GM19438 (cell line): ENCODE results near the gene GTSE1.

Experiments
- ATAC-seq: cut with Tn5 transposase; IDR thresholded peaks from one replicate; pipeline ENCODE4 v1.9.1; 2021; ENCODE audit warnings: low read depth; ENCODE audit not compliant: unreplicated experiment

GTSE1 gene

DNA sequence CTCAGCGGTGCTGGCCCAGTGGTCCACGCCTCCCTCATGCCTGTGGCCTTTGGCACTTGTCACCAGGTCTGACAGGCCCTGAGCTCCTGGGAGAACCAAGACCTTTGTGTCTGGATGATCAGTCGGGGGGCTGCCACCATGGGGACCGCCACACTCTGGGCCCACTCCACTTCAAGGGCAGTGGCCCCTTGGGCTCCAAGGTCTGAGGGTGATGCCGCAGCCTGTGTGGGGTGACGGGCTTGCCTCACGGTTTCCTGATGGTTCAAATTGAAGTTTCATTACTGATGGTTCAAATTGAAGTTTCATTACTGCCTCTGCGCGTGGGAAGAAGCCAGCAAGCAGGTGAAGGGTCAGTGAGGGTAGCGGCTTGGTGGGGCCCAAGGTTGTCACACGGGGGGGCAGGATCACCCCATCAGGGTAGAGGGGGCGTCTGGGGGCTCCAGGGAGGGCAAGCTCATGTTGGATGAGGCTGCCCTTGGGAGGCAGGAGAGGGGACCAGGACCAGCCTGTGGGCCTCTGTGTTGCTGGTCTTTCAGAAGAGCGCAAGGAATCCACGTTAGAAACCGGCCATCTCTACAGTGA, 66.4 kb downstream of the GTSE1 start:
- no peak for ATAC-seq

DNA sequence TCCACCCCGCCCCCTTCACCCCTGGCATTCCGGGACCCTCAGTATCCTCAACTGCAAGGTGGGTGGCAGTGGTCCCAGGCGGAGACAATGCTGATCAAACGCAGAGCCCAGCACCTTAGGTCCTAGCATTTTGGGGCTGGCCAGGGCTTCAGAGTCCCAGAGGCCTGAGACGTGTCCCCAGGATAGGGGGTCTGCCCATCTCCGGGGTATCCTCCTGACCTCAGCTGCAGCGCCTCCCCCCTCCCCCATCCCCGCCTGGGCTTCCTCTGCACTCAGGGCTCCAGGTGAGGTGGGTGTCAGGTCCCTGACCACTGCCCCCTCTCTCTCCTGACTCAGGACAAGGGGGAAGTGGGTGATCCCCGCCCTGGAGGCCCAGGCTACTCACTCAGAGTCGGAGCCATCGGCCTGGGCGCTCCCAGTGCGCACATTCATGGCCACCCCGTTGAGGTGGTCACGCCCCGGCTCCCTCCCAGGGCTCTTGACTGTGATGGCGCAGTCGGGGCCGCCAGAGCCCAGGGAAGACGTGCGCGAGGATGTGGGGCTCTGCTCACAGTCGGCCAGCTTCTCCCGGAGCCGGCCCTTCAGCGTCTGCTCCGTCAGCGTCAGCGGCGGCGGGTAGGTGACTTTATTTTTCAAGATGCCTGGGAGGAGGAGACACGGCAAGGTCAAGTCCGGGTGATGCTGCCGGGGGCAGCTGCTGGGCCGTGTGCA, 67.1 kb downstream of the GTSE1 start:
- ATAC-seq: no peak

DNA sequence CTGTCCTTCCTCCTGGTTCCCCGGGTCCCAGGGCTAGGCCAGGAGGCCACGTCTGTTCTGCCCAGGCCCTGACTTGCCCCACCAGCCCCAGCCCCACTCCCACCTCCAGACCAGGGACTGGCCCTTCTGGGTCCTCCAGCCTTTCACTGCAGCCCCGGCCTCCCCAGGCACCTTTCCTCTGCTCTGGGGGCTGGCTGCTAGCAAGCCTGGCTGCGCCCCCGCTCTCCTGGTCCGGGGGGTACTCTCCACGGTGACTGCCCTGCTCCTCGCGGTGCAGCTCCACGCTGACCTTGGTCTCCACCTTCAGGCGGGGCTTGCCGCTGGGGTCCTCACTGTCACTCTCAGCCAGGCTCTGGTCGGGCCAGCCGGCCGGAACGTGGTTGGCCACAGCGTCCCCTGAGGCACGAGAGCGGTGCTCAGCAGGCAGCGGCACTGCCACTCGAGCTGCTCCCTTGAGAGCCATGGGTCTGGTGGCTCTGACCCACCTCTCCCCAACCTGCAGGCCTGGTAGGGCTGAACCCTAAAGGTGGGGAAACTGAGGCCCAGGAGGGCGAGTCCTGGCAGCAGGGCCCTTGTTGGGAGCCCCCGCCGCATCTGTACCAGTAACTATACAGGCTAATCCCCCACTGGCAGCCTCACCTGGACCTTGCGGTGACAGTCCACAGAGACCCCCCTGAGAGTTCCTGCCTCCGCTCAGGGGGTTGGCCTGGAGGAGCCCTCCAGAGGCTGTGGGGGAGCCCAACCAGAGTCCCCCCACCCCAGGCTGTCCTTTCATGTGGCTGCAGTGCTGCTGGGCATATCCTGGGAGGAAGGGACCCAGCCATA, 67.9 kb downstream of the GTSE1 start:
- ATAC-seq: no peak

DNA sequence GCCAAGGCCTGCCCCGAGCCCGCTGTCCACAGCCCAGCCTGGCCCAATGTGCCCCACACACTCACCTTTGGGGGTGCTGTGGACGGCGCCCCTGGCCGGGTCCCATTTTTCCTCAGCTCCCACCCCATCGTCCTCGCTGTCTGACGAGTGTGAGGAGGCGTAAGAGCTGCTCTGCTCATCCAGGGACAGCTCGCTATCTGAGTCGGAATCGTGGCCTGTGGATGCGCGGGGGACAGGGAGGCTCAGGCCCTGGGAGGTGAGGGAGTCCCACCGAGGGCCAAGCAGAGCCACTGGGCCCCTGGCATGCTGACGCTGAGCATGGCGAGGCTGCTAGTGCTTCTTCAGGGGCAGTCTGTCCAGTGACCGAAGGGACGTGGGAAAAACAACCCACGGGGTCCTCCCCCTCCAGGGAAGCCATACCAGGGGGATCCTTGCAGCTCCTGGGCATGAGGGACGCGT, 68.5 kb downstream of the GTSE1 start:
- ATAC-seq: no peak

DNA sequence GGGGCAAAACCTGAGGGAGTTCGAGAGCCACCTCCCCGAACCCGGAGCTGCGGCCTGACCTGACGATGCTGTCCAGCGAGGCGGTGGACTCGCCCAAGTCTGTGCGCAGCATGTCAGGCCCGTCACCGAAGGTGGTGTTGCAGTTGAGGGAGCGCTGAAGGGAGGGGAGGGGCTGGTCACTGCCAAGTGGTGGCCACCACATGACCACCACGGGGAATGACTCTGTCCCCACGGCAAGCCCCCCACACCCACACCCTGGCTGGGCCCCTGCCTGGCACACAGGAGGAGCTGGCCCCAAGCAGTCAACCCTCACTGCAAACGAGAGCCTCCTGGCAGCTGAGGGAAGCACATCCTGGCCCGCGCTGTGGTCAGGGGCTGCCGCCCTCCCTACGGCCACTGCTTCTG, 69.7 kb downstream of the GTSE1 start:
- no peak for ATAC-seq

DNA sequence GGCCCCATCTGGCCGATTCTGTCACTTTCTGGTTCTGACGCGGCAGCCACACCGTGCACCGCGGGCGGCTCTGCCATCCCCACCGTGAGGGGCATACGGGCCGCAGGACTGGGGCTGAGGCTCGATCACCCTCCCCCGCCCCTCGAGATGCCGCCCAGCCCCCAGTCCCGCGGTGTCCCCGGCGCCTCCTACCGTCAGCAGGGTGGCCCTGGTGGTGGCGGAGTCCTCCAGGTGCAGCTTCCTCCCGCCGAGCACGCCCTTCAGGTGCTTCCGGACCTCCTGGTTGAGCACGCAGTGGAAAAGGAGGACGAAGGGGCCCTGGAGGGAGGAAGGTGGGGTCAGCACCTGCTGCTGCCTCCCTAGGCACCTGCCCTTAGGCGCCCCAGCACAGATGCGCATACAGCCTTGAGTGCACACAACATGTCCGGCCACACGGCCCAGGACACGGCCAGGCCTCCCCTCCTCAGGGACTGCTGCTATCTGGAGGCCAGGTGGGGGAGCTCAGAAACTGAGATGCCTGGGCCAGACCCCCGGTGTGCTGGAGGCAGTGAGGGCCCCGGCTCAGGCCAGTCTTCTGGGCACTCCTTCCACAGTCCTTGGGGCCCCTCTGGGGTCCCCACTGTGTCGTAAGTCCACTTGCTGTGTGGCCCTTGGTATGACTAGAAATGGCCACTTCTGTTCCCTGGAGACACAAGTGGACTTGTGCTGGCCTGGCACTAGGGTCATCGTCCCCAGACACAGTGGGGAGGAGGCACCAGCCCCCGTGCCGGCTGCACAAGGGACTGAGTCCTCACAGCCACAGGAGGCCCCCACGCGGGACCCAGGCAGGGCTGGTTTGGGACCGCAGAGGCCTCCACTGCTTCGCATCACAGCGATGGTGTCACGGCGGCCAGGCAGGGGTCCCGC, 70.4 kb downstream of the GTSE1 start:
- ATAC-seq: no peak

DNA sequence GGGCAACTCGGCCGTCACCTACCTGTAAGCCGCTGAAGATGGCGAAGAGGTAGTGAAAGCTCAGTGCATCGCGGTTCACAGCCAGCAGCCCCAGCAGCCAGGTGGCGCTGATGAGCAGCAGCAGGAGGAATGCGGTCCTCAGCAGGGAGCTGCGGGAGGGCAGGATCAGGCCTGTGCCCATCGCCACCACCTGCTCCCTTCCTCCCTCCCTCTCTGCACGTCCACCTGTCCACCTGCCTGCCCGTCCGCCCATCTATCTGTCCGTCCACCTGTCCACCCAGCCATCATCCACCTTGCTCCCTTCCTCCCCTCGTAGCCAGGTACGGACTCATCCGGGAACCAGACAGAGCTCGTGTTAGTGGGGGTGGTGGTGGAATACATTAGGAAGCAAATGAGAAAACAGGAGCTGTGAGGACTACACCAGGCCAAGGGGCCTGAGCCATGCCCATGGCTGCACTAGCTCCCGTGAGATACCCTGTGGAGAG, 71.1 kb downstream of the GTSE1 start:
- ATAC-seq: no peak

DNA sequence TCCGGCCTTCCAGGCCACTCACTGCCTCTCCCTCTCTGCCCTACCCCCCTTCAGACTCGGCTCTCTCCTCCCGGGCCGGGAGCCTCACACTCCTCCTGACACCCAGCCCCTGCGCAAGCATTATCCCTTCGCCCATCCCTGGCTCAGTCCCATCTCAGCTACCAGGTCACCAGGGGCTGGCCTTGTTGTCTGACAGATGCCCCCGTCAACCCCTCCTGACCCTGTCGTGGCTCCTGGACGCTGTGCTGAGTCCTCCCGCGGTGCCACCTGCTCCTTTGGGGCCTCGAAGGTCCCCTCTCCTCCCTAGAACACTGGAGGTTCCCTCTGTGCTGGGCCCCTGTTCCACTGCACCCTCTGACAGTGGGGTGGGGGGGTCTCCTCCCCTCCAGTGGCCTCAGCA, 71.8 kb downstream of the GTSE1 start:
- ATAC-seq: no peak

DNA sequence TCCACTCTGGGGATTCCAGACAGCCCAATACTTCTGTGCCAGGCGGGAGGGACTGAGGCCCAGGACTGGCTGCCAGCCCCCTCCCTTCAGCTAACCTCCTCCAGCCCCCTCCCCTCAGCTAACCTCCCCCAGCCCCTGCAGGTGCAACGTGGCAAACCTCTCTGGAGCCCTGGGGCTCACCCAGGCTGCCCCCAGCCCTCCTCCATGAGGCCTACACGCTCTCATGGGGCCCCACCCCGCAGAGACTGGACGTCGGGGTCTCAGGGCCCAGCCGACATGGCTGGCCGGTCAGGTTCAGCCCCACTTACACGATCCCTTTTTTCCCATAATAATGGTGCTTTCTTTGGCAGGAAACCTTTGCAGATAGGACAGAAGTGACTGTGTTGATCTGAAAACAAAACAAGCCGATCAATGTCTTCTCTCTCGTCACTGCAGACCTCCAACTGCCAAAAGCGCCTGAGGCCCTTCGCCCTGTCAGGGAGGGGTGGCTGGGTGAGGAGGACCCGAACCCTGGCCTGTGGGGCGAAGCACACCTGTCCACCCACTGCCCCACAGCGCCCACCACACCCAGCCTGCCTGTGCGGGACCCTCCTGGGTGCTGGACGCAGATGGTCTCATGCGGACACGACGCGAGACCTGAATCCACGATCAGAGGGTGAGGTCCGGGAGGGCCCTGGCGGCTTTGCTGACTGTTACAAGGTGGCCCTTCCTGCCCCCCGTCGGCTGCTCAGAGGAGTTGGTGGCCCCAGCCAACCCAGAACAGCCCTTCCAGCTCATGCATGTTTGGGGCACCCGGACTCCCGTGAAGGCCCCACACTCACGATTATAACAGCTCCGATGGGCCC, 72.4 kb downstream of the GTSE1 start:
- ATAC-seq: no peak

DNA sequence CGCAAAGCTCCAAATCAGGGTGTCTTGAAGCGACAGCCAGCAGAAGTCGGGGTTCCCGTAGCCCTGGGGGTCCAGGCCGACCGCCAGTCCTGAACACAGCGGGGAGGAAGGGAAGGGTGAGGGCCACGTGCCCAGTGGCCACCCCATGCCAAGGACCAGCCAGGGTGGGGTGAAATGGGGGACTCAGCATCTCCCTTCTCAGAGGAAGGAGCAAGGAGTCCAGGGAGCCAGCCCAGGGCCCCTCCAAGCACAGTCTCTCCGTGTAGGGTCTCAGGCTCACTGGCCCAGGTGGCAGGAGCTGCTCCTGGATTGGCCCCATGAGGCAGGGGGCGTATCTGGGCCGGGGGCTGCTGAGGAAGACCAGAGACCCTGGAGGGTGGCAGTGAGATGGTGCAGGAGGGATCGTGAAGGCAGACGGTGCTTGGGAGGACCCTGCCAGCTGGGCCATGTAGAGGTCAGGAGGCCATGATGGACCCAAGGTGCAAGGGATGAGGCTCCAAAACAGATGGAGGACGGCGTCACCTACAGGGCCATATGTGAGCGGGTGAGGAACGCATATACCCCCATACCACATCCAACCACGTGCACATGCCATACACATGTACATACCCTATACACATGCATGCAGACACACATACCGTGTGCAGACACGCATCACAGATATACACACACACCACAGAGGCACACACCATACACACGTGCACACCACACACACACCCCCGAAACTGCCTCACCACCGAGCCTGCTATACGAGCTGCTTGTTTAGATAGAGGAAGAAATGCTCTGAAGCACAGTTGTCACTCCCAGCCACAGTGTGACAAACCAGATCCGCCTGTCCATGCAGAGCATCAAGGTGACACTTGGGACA, 73.3 kb downstream of the GTSE1 start:
- ATAC-seq: no peak

DNA sequence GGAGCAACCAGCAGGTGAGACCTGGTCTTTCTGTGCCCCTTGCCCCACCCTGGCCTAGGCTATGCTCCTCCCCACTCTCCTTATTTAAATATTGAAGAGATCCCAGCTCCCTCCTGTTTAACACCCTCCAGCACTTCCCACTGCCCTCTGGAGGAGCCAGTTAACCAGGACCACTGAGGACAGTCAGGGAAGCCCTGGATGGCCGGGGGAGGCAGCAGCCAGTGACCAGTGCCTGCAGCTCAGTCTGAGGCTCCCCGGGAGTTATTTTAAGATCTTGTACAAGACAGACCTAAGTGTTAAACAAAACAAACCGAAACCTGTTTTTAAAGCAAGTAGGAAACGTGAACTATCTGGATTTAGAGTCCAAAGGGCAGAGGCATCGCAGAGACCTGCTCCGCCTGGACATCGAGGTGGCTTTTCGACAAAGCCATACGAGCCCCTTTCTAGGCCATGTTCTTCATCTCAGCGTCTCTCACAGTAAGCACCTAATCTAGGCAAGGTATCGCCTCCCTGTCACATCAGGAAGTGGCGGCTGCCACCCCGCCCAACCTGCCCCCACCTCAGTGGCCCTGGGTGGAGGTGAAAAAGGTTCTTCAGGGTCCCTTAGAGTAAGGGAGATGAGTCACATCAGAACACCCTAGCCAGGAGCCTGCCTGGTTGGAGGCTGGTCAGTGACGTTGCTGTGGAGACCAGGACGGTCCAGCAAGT, 74.1 kb downstream of the GTSE1 start:
- no peak for ATAC-seq

DNA sequence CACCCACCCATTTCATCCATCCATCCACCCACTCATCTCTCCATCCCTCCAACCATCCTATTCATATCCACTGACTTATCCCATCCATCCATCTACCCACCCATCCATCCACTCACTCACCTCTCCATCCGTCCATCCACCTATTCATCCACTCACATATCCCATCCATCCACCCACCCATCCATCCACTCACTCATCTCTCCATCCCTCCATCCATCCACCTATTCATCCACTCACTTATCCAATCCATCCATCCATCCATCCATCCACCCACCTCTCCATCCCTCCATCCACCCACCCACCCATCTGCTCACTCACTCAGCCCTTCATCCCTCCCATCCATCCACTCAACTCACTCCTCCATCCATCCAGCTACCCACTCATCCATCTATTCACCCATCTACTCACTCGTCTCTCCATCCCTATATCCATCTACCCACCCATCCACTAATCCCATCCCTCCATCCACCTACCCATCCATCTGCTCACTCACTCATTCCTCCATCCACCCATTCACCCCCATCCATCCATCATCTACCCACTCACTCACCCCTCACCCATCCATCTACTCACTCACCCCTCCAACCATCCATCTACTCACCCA, 75.1 kb downstream of the GTSE1 start:
- no peak for ATAC-seq

DNA sequence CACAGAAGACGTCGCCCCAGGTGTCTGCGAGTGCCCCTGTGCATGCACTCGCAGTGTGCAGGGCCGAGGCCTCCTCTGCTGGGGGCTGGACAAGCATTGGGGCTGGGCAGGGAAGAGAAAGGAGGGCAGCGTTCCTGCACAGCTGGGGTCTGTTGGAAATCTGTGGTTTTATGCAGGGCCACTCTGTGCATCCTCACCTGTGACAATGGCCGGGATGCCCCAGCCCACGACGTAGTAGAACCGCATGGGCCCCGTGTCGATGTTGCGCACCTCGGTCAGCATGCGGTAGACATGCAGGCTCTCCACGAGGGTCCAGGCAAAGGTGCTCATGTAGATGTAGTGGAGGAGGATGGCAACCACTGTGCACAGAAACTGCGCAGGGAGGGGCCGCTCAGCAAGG, 76.0 kb downstream of the GTSE1 start:
- no peak for ATAC-seq

DNA sequence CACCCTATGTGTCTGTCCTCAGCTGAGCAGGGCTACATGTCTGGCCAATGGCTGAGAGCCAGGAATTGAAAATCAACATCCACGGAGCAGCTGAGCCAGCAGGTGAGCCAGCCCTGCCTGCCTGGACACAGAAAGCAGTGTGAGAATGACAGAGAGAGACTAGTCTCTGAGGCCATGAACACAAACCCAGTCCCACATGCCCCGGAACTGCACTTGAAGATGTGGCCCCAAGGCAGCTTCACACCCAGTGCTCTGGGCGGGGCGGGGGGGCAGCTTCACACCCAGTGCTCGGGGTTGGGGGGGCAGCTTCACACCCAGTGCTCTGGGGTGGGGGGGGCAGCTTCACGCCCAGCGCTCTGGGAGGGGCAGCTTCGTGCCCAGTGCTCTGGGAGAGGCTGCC, 76.5 kb downstream of the GTSE1 start:
- ATAC-seq: no peak

DNA sequence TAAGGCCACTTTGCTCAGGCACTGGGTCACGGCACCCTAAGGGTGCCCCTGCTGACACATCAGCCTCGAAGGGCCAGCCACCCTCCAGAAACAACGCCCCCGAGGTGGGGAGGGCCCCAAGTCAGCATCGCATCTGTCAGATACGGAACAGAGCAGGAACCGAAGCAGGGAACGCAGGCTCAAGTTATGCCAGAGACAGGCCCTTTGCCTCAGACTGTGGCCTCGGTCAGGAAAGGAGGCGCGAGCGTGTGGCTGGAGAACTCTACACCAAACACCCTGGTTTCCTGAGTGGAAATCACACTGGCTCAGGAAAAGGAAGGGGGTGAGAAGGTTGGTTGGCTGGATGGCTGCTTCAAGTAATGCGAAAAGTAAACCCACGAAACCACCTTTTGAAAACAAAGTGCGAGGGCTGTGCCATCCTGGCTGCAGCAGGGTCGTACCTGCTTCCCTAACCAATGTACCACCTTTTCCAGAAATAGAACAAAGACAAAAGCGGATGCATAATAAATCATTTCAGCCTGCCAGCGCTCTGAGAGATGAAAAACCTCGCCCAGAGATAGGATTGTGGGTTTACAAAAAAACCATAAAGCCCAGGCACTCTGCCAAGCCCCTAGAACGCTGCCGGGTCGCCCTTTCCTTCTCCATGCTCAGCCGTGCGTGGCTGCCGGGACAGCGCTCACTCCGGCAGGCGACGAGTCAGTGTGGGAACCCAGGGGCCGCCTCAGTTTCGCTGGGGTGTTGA, 77.4 kb downstream of the GTSE1 start:
- ATAC-seq: no peak

DNA sequence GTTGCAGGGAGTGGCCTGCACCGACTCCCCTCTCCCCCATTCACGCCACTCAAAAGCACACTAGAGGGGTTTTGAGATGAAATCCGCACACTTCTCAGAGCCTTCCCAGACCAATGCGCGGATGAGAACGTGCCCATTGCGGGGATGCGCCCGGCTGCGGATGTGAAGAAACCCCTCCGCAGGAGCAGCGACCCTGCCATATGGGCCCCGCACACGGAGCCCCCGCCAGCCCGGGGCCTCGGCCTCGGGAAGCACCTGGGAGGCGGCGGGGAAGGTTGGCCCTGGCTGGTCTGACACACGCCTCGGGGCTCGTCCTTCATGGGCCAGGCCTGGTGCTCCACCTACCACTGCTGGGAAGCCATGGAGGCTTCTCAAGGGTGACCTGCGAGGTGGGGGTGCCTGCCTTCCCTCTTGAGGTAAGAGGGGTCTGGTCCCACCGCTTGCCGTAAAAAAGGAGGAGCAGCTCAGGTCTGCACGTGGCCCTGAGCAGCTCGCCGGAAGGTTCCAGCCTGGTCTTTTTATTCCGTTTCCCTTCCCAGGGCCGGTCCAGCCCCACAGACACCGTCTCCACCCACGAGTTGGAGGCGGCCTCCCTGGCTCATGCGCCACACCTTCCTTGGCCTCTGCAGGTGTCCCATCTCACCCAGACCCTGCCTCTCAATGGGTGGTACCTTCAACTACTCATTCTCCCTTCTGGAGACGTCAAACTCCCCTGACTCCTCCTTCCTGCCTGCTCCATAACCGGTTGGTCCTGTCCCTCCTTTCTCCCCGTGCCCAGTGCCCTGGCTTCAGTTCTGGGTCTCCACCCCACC, 78.2 kb downstream of the GTSE1 start:
- ATAC-seq: no peak
